CD4-positive, CD25-positive, alpha-beta regulatory T cell (primary cell): ENCODE results near the gene ST6GAL1. TPM values are rescaled to one million over a fixed set of nuclear protein-coding genes. Genes with fewer than 3 reads are reported as not detected.
A peak's percentile ranks its signal among the peaks of the same experiment; 100 is the strongest.

Source experiments
- ATAC-seq, 2 donors: fragments of 150-1000 bp; cut with Tn5 transposase; one replicate each; pipeline ENCODE4 v1.10.0; 2021; ENCODE audit warnings: low read depth in 2 of 2, moderate number of reproducible peaks in 2 of 2, moderate library complexity in 1 of 2
- DNase-seq, 3 donors: peaks; one replicate each; pipeline versions ENCODE4 v3.0.0 to v3.0.0-alpha.2; 2012 to 2022; ENCODE audit warnings: mixed read lengths in 1 of 3
- H3K27ac ChIP-seq: one replicate; pipeline ENCODE4 v1.7.0; 2013; ENCODE audit warnings: mild to moderate bottlenecking, low read length; ENCODE audit not compliant: insufficient read depth, poor library complexity, severe bottlenecking
- H3K27me3 ChIP-seq: one replicate; pipeline ENCODE4 v1.7.0; 2013; ENCODE audit warnings: low read length; ENCODE audit not compliant: control insufficient read depth, insufficient read depth
- H3K36me3 ChIP-seq: one replicate; pipeline ENCODE4 v1.7.0; 2013; ENCODE audit warnings: mild to moderate bottlenecking, low read length, moderate library complexity; ENCODE audit not compliant: control insufficient read depth, insufficient read depth
- H3K4me1 ChIP-seq: 2 replicates; pipeline ENCODE4 v1.7.0; 2013; ENCODE audit warnings: mild to moderate bottlenecking, low read length; ENCODE audit not compliant: insufficient read depth, control insufficient read depth, poor library complexity, severe bottlenecking
- H3K4me3 ChIP-seq: one replicate; pipeline ENCODE4 v1.7.0; 2013; ENCODE audit warnings: low read depth, mild to moderate bottlenecking, low read length, moderate library complexity
- H3K9me3 ChIP-seq, 2 experiments: 1 replicate in 1 of 2; 2 replicates in 1 of 2; pipeline ENCODE4 v1.7.0; 2013; ENCODE audit warnings: low read length in 2 of 2, mild to moderate bottlenecking in 1 of 2, moderate library complexity in 1 of 2; ENCODE audit not compliant: control insufficient read depth in 2 of 2
- H3K27ac Mint-ChIP-seq, 3 donors: one replicate each; pipeline ENCODE4 v1.8.0; 2020 to 2022; ENCODE audit warnings: mild to moderate bottlenecking in 3 of 3, mixed read lengths in 3 of 3, moderate library complexity in 2 of 3
- H3K27me3 Mint-ChIP-seq: one replicate; pipeline ENCODE4 v1.8.0; 2022; ENCODE audit warnings: mild to moderate bottlenecking, mixed read lengths
- H3K36me3 Mint-ChIP-seq: one replicate; pipeline ENCODE4 v1.8.0; 2020; ENCODE audit warnings: mixed read lengths
- H3K4me1 Mint-ChIP-seq, 4 donors: one replicate each; pipeline ENCODE4 v1.8.0; 2020 to 2022; ENCODE audit warnings: mixed read lengths in 4 of 4, mild to moderate bottlenecking in 1 of 4
- H3K4me3 Mint-ChIP-seq, 4 donors: one replicate each; pipeline ENCODE4 v1.8.0; 2020 to 2022; ENCODE audit warnings: mild to moderate bottlenecking in 4 of 4, mixed read lengths in 4 of 4, moderate library complexity in 3 of 4
- H3K9me3 Mint-ChIP-seq, 7 donors: one replicate each; pipeline ENCODE4 v1.8.0; 2020 to 2022; ENCODE audit warnings: mixed read lengths in 7 of 7, mild to moderate bottlenecking in 3 of 7, moderate library complexity in 2 of 7
- polyA plus RNA-seq, 4 donors: library from polyadenylated mRNA; unstranded; fragments of 300-500 nt; fragmentation: Illumina TruSeq; gene quantifications; one replicate each; pipeline ENCODE4 v1.2.3, GENCODE V29; 2021
- total RNA-seq: library from RNA; stranded (reverse); gene quantifications from one replicate; pipeline ENCODE4 v1.2.3, GENCODE V29; 2022

ST6GAL1 gene
- total and polyA plus RNA-seq, 5 donors from 2014 or later, result 125 to 184 (median 159) TPM

- H3K9me3 Mint-ChIP-seq, result peaks cover 0 to 5% (median 0%) of the 10 kb centered on the region in 7 donors
- Histone ChIP-seq H3K27ac (no peak overlapping the region), H3K27me3 (no peaks in the 10 kb centered on the region), H3K9me3 (no peaks in the 10 kb centered on the region), H3K4me1 (no peaks in the 10 kb centered on the region), H3K4me3 (no peak overlapping the region), H3K36me3 (no peaks in the 10 kb centered on the region)
- peaks cover 11 to 26% (median 16%) of the 10 kb centered on the region in 4 donors for H3K4me1 Mint-ChIP-seq
- no peaks in the 10 kb centered on the region for H3K27me3 Mint-ChIP-seq
- no peak overlapping the region for H3K4me3 Mint-ChIP-seq
- H3K27ac Mint-ChIP-seq, result no peak overlapping the region
- DNase-seq (no peak), ATAC-seq (no peak)
- H3K36me3 Mint-ChIP-seq, result no peaks in the 10 kb centered on the region
Measured at GRCh38 chr3:186920301-186920700, 10.0 kb upstream of the ST6GAL1 start.

- Mint-ChIP-seq H3K36me3 (no peaks in the 10 kb centered on the region), H3K27me3 (no peaks in the 10 kb centered on the region)
Measured at GRCh38 chr3:186920796-186921195, 9.5 kb upstream of the ST6GAL1 start.

GRCh38 chr3:186921578-186921977 lies 8.7 kb upstream of the ST6GAL1 start:
- H3K4me1 Mint-ChIP-seq, result peaks cover 5 to 17% (median 9%) of the 10 kb centered on the region in 4 donors
- Histone ChIP-seq H3K4me3 (no peak overlapping the region), H3K36me3 (no peaks in the 10 kb centered on the region), H3K9me3 (no peaks in the 10 kb centered on the region), H3K27ac (no peak overlapping the region), H3K27me3 (no peaks in the 10 kb centered on the region), H3K4me1 (no peaks in the 10 kb centered on the region)
- H3K4me3 Mint-ChIP-seq, result no peak overlapping the region
- ATAC-seq (no peak), DNase-seq (no peak)
- no peaks in the 10 kb centered on the region for H3K27me3 Mint-ChIP-seq
- no peaks in the 10 kb centered on the region for H3K36me3 Mint-ChIP-seq
- no peaks in the 10 kb centered on the region for H3K9me3 Mint-ChIP-seq
- H3K27ac Mint-ChIP-seq, result no peak overlapping the region

More at GRCh38 chr3:186920796-186921195, 9.5 kb upstream of the ST6GAL1 start:
- Mint-ChIP-seq H3K27ac (no peak overlapping the region), H3K9me3 (peaks cover 0 to under 1% (median 0%) of the 10 kb centered on the region in 7 donors), H3K4me1 (peaks cover 9 to 22% (median 13%) of the 10 kb centered on the region in 4 donors), H3K4me3 (no peak overlapping the region)
- H3K4me1 ChIP-seq, result no peaks in the 10 kb centered on the region
- ATAC-seq (no peak), DNase-seq (no peak)
- H3K27ac ChIP-seq, result no peak overlapping the region
- no peaks in the 10 kb centered on the region for H3K36me3 ChIP-seq
- H3K4me3 ChIP-seq, result no peak overlapping the region
- no peaks in the 10 kb centered on the region for H3K27me3 ChIP-seq
- H3K9me3 ChIP-seq, result no peaks in the 10 kb centered on the region

GRCh38 chr3:186922224-186922623 lies 8.1 kb upstream of the ST6GAL1 start:
- Histone ChIP-seq H3K4me3 (no peak overlapping the region), H3K36me3 (no peaks in the 10 kb centered on the region), H3K27me3 (no peaks in the 10 kb centered on the region), H3K27ac (no peak overlapping the region), H3K4me1 (no peaks in the 10 kb centered on the region), H3K9me3 (no peaks in the 10 kb centered on the region)
- DNase-seq, result no peak
- Mint-ChIP-seq H3K27me3 (no peaks in the 10 kb centered on the region), H3K4me3 (no peak overlapping the region), H3K27ac (no peak overlapping the region), H3K9me3 (no peaks in the 10 kb centered on the region), H3K36me3 (no peaks in the 10 kb centered on the region), H3K4me1 (peaks cover 5 to 13% (median 9%) of the 10 kb centered on the region in 4 donors)
- ATAC-seq, result no peak

- no peaks in the 10 kb centered on the region for H3K4me1 ChIP-seq
- H3K9me3 Mint-ChIP-seq, result no peaks in the 10 kb centered on the region
- peaks cover 5 to 11% (median 9%) of the 10 kb centered on the region in 4 donors for H3K4me1 Mint-ChIP-seq
- no peak overlapping the region for H3K4me3 Mint-ChIP-seq
- no peaks in the 10 kb centered on the region for H3K36me3 ChIP-seq
- no peak overlapping the region for H3K4me3 ChIP-seq
- no peak for DNase-seq
- no peaks in the 10 kb centered on the region for H3K27me3 Mint-ChIP-seq
- H3K36me3 Mint-ChIP-seq, result no peaks in the 10 kb centered on the region
- H3K9me3 ChIP-seq, result no peaks in the 10 kb centered on the region
- H3K27ac ChIP-seq, result no peak overlapping the region
- no peaks in the 10 kb centered on the region for H3K27me3 ChIP-seq
- H3K27ac Mint-ChIP-seq, result no peak overlapping the region
- ATAC-seq, result no peak
Measured at GRCh38 chr3:186922790-186923189, 7.5 kb upstream of the ST6GAL1 start.

- Histone ChIP-seq H3K27me3 (no peaks in the 10 kb centered on the region), H3K4me1 (no peaks in the 10 kb centered on the region), H3K9me3 (no peaks in the 10 kb centered on the region), H3K36me3 (no peaks in the 10 kb centered on the region), H3K4me3 (no peak overlapping the region), H3K27ac (no peak overlapping the region)
- no peak for ATAC-seq
- Mint-ChIP-seq H3K4me1 (peaks cover 5 to 8% (median 7%) of the 10 kb centered on the region in 4 donors), H3K4me3 (no peak overlapping the region), H3K27me3 (no peaks in the 10 kb centered on the region), H3K36me3 (no peaks in the 10 kb centered on the region), H3K27ac (no peak overlapping the region), H3K9me3 (no peaks in the 10 kb centered on the region)
- DNase-seq, result no peak
Measured at GRCh38 chr3:186923241-186923640, 7.1 kb upstream of the ST6GAL1 start.

- H3K4me3 ChIP-seq, result no peak overlapping the region
- H3K36me3 ChIP-seq, result no peaks in the 10 kb centered on the region
- Mint-ChIP-seq H3K9me3 (no peaks in the 10 kb centered on the region), H3K27ac (no peak overlapping the region), H3K27me3 (no peaks in the 10 kb centered on the region), H3K4me3 (no peak overlapping the region), H3K4me1 (peaks cover 4 to 17% (median 9%) of the 10 kb centered on the region in 4 donors), H3K36me3 (no peaks in the 10 kb centered on the region)
- H3K27me3 ChIP-seq, result no peaks in the 10 kb centered on the region
- no peaks in the 10 kb centered on the region for H3K9me3 ChIP-seq
- peaks cover 4% of the 10 kb centered on the region for H3K4me1 ChIP-seq
- no peak for ATAC-seq
- no peak for DNase-seq
- H3K27ac ChIP-seq, result no peak overlapping the region
Measured at GRCh38 chr3:186925826-186926225, 4.5 kb upstream of the ST6GAL1 start.

- peaks cover 0 to 1% (median 0%) of the 10 kb centered on the region in 7 donors for H3K9me3 Mint-ChIP-seq
- Histone ChIP-seq H3K4me1 (peaks cover 24% of the 10 kb centered on the region), H3K27ac (no peak overlapping the region), H3K9me3 (no peaks in the 10 kb centered on the region), H3K4me3 (no peak overlapping the region), H3K27me3 (no peaks in the 10 kb centered on the region), H3K36me3 (peaks cover 9% of the 10 kb centered on the region)
- no peaks in the 10 kb centered on the region for H3K27me3 Mint-ChIP-seq
- H3K36me3 Mint-ChIP-seq, result peaks cover 11% of the 10 kb centered on the region
- peaks cover 14 to 45% (median 26%) of the 10 kb centered on the region in 4 donors for H3K4me1 Mint-ChIP-seq
- DNase-seq (no peak), ATAC-seq (no peak)
- H3K27ac Mint-ChIP-seq, result no peak overlapping the region
- peak overlapping the region; percentile 96 to 100 (median 100) for H3K4me3 Mint-ChIP-seq
Measured at GRCh38 chr3:186929186-186929585, 1.1 kb upstream of the ST6GAL1 start.
